HTR-8/SVneo (cell line): ENCODE results near the gene RHBDF2.

Experiments used
- DNase-seq: peaks from one replicate; pipeline ENCODE4 v3.0.0; 2011; ENCODE audit warnings: low spot score, mixed read lengths; ENCODE audit not compliant: insufficient read length
- FAIRE-seq: peaks from 2 replicates; lab custom pipeline; 2011; peaks lifted over from hg19 to GRCh38; lab: Jason Lieb, UNC

RHBDF2 gene

DNA sequence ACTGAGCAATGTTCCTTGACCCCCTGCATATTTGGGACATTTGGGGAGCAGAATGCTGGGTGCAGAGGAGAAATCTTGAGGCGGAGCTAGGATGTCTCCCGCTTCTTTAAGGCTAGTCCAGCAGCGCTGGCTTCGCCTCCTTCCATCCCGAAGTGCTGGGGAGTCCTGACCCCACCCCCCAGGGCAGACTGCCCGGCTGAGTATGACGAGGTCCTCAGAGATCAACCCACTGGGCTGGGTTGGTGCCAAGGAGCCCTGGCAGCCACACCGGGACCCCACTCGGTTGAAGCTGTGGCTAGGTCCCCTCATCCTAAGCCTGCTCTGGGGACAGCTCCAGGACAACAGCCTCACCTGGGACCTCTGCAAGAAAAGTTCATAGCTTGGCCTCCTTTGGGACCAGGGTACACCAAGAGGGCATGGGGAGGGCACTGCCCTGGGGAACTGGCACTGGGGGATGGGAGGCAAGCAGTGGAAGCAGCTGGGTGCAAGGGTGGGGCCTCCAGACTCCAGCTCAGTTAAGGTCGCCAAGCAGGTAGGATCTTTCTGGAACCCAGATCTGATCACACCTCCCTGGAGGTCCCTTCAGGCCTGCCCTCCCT, 11.0 kb downstream of the RHBDF2 start:
- no peak for FAIRE-seq
- DNase-seq = no peak

DNA sequence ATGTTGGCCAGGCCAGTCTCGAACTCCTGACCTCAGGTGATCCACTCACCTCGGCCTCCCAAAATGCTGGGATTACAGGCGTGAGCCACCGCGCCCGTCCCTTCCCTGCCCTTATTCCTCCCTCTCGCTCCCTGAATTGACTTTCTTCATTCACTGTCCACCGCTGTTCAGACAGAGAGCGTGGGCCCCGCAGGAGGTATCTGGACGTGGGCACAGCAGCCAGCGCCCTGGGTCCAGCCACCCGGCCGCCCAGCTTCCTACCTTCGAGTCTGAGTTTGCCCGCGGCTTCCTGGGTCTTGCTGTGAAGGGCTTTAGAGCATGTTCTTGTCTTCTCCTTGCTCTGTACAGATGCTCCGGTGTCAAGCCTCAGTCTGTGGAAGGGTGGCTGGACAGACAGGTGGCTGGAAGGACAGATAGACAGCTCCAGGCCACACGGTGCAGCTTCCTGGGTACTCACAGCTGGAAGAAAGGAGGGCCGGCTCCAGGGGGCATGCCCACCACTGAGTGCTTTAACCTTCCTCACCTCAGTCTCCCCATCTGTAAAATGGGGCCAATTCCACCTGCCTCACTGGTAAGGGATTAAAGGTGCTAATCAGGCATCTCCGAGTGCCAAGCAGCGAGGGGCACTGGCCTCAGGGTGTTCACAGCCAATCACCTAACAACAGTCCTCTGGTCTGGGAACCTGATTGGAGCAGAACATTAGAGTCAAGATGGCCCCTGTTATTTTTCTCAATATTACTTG, 13.6 kb downstream of the RHBDF2 start:
- FAIRE-seq (no peak), DNase-seq (no peak)

DNA sequence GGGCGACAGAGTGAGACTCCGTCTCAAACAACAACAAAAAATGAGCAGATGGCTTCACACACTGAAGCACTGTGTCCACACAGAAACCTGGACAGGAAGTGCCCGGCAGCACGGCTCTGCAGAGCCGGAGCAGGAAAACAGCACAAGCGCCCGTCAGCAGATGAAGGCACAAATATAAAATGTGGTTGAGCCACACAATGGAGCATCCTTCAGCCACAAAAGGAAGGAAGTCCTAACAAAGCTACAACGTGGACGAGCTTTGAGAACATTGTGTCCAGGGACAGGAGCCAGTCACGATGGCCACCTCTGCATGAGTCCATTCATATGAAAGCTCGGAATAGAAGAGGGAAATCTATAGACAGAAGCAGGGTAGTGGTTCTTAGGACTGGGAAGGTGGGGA, 15.7 kb downstream of the RHBDF2 start:
- no peak for FAIRE-seq
- DNase-seq = no peak

DNA sequence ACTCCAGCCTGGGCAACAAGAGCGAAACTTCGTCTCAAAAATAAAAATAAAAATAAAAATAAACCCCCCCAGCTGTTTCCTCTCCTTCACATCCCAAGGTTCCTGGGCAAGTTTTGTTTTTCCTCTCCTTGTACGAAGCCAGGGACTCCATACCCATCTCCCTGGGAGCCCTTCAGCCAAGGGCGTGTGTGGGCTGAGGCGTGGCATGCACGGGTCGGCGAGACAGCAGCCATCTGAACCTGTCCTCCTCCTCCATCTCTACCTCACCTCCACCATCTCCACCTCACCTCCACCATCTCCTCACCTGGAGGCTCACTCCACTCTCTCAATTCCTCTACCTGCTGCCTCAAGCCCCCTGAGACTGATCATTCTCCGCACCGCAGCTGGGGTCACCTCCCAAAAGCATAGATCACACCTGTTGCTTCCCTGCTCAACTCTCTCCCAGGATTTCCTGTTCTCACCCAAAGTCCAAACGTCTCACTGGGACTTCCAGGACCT, 16.9 kb downstream of the RHBDF2 start:
- FAIRE-seq (no peak), DNase-seq (no peak)

DNA sequence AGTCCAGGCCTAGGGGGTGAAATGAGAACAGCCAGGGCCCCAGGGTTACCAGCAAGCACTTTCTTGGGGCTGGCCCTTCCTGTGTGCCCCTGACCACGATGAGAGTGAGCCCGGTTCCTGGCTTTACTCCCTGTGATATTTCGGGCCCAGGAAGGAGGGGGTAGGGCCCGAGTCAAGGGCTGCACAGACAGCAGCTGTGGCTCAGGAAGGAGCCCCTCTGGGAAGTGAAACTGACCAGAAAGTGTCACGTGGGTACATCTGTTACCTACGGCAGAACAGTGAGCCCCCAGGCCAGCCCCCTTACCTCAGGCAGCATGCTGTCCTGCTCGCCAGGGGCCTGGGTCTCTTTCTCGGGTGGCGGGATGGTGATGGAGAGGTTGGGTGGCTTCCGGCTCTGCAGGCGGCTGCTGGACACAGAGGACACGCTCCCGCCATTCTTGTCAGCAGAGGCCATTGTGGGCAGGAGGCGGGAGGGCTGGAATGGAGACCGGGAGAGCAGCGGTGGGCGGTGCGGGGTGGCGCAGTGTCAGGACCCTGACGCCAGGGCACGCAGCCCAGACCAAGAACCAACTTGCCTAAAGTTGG, 20.1 kb downstream of the RHBDF2 start:
- no peak for FAIRE-seq
- DNase-seq = no peak

DNA sequence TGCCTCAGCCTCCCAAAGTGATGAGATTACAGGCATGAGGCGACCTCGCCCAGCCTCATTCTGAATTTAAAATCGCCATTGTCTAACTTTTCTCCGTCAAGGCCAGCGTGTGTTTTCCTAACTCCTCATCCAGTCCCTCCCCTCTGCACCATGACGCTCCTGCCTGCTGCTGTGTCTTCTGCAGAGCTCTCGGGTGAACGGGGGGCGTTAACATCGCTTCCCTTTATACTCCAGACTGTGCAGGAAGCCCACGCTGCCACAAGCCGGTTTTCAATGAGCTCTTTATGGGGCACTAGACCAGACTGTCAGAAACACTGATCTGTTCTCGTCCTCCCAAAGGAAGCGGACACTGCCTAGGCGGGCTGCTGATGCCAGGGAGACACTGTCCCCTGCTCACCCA, 20.6 kb downstream of the RHBDF2 start:
- DNase-seq (no peak), FAIRE-seq (no peak)

DNA sequence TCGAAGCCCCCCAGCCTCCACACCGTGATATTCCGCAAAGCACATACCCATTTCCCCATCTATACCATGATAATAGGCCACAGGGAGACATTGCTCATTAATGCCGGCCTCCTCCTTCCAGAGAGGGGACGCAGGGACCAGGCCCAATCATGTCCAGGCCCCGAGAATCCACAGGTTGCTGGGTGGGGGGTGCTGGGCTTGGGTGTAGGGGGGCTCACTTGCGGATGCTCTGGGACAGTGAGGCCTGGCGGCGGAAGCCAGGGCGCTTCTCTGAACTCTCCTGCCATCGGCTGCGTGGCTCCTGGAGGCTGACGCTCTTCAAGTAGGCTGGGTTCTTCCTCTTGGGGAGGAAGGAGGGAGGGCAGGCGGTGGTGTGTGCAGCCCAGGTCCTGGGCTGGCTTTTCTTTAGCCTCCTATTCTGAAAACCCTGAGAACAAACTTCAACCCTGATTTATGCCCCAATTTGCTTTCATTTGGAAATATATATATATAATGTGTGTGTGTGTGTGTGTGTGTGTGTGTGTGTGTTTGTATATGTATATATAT, 21.6 kb downstream of the RHBDF2 start:
- no peak for DNase-seq
- no peak for FAIRE-seq

DNA sequence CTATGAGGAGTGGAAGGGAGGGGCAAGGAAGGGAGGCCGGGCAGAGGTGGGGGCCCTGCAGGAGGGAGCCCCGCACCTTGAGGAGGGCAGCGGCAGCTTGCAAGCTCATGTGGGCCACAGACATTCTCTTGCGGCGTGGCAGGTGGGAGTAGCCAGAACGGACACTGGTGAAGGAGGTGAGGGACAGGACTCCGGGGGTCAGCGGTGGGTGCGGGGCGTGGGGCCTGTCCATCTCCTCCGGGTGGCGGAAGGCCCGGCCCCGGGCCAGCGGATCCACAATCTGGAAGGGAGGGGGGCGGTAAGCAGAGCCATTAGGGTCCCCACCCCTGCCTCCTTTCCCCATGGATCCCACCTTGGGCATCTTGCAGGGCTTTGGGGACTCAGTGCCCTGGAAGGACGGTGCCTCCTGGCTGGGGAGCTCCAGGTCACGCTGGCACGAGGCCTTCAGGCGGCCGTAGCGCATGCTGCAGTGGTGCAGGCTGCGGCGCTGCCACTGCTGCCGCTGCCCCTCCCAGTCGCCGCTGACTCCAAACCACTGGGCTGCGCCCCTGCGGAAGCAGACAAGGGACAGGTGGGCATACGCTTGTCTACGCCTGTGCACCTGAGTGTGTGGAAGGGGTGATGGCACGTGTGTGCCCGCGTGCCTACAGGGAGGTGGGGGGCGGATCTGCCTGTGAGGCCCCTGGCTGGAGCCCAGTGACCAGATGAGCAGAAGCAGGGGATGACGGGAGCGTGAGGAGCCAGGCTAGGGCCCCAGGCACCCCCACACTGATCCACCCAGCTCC, 22.3 kb downstream of the RHBDF2 start:
- peak; percentile 26 for FAIRE-seq

DNA sequence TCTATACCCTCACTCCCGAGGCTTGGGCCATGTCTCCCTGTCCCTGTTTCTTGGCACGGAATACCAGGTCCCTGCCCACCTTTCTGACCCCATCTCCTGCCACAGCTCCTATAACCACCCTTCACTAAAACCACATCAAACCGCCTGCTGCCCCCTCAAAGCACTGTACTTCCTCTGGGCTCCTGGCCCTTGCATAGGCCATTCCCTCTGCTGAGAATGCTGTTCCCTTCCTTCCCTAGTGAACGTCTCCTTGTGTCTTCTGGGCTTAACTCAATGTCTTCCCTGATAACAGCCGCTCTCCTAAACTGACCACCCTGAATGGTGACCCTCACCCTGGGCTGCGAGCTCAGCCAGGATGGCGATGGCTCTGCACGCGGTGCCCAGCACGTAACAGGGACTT, 23.1 kb downstream of the RHBDF2 start:
- no peak for FAIRE-seq

More for the DNA sequence above, 22.3 kb downstream of the RHBDF2 start:
- DNase-seq = no peak

DNA sequence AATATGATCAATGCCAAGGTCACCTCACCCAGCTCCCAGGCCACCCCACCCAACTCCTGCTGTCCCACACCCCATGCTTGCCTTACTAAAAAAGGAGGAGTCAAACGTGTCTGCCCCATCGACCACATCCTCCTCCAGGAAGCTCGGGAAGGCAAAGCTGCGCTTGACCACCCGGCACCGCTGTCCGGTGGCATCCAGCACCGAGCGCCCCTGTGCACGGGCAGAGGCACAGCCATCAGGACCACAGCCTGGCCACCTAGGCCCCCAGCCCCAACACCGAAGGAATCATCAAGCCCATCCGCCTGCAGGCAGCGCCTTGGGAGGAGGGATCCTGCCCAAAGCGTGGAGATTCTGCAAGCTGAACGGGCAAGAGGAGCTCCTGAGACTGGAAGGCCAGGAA, 23.6 kb downstream of the RHBDF2 start:
- no peak for FAIRE-seq

More for the DNA sequence above, 23.1 kb downstream of the RHBDF2 start:
- no peak for DNase-seq

DNA sequence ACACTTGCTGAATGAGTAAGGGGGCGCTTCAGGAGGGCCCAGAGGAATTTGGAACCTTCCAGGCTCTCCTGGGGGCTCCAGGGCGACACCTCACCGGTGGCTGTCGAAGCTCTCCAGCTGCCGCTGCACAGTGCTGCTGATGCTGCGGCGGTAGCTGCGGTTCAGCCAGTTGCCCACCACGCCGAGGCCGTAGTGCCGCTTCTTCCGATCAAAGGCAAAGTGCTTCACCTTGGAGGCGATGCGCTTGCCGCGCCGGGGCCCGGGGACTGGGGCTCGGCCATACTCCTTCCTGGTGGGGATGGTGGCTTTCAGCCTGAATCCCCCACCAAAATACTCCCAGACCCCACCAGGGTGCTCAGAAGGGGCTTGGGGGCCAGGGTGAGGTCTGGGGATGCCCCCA, 24.5 kb downstream of the RHBDF2 start:
- DNase-seq (no peak), FAIRE-seq (no peak)

More for the DNA sequence above, 23.6 kb downstream of the RHBDF2 start:
- DNase-seq = no peak

DNA sequence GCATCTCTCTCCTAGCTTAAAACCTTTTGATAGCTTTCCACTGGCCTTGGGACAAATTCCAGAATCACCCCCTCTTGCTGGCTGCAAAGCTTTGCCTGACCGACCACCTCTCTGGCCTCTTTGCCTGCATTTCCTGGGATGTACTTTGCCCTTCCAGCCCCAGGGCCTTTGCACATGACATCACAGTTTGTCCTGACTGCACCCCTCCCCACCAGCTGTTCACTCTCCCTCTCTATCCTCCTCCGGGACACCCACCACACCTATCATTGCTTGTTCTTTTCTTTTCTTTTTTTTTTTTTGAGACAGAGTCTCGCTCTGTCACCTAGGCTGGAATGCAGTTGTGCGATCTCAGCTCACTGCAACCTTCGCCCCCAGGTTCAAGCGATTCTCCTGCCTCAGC, 25.9 kb downstream of the RHBDF2 start:
- no peak for FAIRE-seq
- no peak for DNase-seq

DNA sequence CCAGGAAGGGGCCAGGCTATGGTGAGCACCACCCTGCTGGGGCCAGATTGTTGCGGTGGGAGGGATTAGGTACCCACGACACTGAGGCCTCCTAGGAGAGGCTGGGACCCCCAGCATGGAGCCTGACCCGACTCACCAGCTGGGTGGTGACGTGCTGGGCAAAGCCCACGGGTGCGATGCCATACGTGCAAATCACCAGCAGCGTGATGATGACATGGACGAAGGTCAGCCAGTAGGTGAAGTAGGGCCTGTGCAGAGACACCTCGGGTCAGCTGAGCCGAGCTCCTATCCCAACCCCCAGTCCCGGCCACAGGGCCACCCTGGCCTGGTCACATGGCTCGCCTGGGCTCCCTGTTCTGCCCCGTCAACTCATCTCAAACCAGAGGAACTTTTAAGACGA, 26.3 kb downstream of the RHBDF2 start:
- DNase-seq = no peak

DNA sequence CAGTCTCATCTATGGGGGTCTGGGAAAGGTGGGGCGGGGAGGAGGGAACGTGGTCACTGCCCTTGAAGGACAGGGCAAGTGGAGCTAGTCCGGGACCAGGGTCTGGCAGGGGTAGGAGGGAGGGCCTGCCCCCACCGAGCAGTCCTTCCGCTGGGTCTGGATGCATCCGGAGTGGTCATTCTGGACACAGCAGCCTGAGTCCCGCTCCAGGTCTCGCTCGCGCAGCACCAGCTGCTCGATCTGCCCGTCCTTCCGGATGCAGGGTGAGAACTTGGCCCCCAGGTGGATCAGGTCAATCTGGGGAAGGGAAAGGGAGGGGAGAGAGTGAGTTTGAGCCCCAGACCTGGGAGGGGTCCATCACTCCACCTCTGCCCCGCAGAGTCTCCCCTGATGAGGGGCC, 27.0 kb downstream of the RHBDF2 start:
- no peak for DNase-seq
- FAIRE-seq = no peak

More for the DNA sequence above, 26.3 kb downstream of the RHBDF2 start:
- FAIRE-seq = peak; percentile 66

DNA sequence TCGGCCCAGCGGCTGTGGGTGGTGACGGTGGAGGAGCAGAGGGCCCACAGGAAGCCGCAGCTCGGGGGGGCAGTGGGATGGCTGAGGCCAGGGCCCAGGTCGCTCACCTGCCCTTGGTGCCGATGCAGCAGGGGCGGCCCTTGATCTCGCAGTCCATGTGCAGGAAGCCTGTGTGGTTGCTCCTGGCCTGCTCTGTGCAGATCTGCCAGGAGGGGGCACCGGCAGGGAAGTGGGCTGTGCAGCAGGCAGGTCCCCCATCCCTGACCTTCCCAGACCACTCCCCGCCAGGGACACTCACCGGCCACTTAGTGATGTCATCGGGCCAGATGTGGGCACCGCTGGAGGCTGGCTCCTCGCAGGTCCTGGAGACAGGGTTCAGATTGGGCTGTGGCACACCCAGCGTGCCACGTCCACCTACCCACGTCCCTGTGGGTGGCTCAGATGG, 27.7 kb downstream of the RHBDF2 start:
- no peak for DNase-seq

DNA sequence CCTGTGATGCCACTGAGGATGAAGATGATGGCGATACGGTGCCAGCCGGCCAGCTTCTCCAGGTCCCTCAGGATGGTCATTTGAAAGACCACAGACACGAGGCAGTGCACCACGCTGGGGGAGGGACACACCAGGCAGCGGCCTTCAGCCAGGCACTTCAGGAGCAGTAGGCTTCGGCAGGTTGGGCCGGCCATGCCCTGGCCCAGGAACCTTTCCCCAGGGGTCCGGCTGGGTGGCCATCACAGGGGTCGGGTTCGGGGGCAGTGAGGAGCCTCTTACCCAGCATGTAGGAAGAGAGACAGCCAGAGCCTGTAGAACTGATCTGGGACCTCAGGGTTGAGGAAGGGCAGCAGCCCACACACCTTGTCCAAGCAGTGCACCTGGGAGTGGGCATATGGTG, 28.5 kb downstream of the RHBDF2 start:
- DNase-seq (no peak), FAIRE-seq (no peak)

More for the DNA sequence above, 27.7 kb downstream of the RHBDF2 start:
- no peak for FAIRE-seq

DNA sequence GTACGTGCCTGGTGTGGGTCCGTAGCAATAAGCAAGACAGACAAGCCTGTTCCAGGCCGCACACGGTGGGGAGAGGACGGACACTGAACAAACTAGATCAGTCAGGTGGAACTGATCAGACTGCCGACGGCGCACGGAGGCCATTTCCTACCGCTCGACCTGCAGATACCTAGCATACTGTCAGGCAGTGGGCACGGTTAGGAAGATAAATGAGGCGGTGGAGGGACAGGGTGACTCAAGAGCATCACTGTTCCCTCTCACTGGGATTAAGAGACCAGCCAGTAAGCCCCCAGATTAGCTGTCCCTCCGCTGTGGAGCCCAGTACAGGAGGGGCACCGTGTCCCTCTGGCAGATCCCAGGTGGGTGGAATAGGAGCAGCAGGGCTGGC, 29.0 kb downstream of the RHBDF2 start:
- no peak for DNase-seq
- FAIRE-seq = peak; percentile 49

DNA sequence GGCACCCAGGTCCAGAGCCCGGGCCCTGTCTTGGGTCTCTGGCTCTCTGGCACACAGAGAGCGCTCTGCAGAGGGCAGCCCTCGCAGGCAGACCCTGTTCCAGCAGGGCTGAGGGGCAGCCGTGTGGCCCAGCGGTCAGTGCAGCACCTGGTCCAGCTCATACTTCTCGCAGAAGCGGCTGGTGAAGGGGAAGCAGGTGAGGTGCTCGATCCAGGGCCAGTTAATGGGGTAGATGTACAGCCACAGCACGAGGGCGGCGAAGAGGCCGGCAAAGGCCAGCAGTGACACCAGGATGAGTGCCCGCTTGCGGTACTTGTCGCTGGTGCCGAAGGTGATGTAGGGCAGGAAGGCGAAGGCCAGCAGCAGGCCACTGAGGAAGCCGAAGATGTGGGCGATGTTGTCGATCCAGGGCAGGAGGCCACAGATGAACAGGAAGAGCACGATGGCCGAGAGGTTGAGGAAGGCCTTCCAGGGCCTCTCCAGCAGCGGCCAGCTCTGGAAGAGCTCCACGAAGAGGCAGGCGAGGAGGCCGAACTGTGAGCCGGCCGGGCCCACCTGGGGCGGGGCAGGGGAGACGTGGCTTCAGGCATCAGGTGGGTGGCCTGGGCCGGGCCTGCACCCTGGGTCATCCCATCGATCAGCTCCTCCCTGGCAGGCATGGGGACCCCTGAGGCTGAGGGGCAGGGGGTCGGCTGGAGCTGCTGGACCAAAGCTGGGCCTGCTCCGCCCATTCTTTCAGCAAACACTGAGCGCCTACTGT, 29.5 kb downstream of the RHBDF2 start:
- FAIRE-seq = no peak

DNA sequence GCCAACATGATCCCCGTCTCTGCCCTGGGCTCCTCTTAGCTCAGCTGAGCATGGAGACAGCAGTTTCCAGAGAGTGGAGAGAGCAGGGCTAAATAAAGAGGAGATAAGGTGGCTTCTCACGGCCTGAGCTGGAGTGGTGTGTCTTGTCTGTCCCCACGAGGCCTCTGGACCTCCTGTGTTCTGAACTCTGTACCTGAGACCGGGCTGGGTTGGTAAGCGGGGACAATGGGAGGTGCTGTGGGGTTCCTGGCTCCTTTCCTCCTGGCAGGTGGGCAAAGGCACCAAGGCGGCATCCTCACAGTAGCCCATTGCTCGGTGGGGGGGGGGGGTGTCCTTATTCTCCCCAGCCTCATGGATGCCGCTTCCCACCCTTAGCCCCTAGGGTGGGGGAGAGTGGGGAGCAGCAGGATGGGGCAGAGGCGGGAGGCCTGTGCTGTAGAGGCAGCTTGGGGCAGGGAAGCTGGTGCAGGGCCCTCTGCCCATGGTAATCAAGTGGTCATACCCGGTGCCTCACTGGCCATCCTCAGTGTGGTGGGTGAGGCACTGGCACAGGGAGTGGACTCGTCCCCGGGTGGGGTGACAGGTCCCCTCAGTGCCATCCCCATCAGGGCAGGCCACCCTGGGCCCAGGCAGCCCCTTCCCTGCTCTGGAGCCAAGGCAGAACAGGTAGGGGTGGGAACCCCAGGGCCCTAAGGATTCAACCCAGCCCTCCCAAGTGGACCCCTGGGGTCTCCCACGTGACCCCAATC, 31.1 kb downstream of the RHBDF2 start:
- no peak for DNase-seq
- peak; percentile 42 for FAIRE-seq

More for the DNA sequence above, 29.5 kb downstream of the RHBDF2 start:
- DNase-seq = no peak
